NCI-H446 (cell line): ENCODE measurements around the gene ZSCAN2.
A peak's percentile ranks its signal among the peaks of the same experiment; 100 is the strongest.
"Not testable (repeated sequence)": the region's sequence is repeated elsewhere in the genome, so short reads cannot be mapped to it uniquely, and the experiment has no call there.

Source experiments
- DNase-seq, 2 experiments: peaks; one replicate each; lab custom pipeline; 2025; lab: John Stamatoyannopoulos, UW

The ZSCAN2 gene

DNA sequence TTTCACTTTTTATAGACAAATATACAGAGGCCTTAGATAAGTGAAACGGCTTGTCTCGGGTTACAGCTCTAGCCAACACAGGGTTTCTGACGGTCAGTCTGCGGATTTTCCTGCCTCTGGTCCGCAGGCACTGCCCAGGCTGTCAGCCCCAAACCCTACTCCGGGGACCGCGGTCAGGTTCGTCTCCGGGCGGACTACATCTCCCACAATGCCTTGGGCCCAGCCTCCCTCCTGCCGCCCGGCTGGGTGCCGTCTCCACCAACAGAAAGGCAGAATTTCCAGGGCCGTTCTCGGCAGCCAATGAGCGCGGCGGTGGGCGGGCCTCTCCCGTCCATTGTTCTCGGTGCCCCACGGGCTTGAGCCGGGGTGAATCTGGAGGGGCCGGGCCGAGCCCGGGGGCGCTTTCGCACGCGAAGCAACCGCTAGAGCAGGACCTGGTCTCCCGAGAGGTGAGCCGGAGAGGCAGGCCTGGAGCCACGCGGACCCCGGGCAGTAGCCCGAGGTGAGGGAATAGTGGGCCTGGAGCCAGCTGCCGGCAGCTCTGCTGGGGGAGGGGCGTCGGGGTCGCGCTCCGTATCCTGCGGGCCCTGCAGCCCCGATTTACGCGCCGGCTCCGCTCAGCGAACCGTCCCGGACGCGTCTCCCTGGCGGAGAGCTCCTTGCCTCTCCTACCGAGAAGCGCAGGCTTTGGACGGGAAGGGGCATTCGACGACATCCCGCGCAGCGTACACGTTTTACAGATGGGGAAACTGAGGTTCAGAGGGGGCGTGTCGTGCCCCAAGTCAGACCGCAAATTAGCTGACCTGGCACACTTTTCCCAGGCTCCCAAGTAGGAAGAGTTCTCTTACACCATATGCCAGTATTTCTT, at the start of gene ZSCAN2:
Gene ZSCAN2 (plus strand): TSS at position 323 of the 868 bp plus-strand sequence. CDS start 2,919 bp downstream, outside the sequence.
- DNase-seq: peak; percentile 87 to 95

DNA sequence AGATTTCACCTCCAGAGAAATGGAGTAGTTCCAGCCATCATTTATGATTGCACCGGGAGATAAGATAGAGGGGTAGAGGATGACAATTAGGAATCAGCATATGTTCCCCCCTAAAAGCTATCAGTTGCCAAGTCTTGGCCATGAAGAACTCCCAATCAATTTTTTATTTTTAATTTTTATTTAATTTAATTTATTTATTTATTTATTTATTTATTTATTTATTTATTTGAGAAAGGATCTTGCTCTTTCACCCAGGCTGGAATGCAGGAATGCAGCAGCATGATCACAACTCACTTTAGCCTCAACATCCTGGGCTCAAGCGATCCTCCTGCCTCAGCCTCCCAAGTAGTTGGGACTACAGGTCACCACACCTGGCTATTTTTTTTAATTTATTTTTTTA, 49.2 kb upstream of the ZSCAN2 start:
- DNase-seq: not testable (repeated sequence)

DNA sequence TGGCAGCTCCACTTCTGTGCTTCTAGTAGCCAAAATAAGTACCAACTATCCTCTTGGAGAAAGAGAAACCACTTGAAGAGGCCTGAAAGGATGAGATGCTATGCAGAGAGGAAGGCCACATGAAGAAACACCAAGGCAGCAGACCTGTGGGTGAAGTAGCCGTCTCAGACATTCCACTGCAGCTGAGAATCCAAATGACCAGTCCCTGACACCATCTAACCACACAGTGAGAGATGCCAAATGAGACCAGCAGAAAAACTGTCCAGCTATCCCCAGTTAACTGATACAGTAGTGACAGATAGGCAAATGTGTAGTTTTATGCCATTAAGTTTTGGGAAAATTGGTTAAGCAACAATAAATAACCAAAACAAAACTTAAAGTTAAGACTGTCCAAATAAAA, 47.9 kb upstream of the ZSCAN2 start:
- DNase-seq: no peak

DNA sequence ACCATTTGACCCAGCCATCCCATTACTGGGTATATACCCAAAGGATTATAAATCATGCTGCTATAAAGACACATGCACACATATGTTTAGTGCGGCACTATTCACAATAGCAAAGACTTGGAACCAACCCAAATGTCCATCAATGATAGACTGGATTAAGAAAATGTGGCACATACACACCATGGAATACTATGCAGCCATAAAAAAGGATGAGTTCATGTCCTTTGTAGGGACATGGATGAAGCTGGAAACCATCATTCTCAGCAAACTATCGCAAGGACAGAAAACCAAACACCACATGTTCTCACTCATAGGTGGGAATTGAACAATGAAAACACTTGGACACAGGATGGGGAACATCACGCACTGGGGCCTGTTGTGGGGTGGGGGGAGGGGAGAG, 44.1 kb upstream of the ZSCAN2 start:
- DNase-seq: not testable (repeated sequence)

DNA sequence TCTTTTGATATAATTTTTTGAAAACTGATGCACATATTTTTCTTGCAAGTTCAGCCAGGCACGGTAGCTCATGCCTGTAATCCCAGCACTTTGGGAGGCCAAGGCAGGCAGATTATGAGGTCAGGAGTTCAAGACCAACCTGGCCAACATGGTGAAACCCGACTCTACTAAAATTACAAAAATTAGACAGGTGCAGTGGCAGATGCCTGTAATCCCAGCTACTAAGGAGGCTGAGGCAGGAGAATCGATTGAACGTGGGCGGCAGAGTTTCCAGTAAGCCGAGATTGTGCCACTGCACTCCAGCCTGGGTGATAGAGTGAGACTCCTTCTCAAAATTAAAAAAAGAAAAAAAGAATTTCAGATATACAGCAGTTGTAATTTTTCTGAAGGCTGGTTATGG, 32.8 kb upstream of the ZSCAN2 start:
- DNase-seq: not testable (repeated sequence)

DNA sequence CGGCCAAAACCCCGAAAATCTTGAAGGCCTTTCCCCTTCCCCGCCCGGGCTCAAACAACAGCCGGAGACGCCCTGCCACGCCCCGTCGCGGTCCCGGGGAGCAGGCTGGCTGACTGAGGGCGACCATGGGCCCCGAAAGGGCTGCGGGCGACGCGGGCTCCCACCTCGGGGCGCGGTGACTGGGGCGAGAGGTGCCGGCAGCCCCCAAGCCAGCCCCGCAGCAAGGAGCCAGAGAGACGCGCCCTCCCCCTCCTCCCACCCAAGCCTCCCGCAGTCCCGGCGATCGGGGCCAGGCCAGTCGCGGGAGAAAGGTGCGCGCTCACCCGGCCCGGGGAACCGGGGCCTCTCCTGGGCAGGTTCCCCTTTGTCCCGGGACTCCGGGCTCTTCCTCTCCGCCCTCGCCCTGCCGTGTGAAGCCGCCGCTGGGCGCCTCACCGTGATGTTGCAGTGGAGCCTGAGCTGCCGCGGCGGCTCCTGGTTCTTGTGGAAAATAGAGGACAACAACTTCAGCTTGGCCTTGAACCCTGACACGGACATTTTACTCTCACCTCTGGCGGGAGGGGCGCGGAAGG, 30.6 kb upstream of the ZSCAN2 start:
- no peak for DNase-seq

DNA sequence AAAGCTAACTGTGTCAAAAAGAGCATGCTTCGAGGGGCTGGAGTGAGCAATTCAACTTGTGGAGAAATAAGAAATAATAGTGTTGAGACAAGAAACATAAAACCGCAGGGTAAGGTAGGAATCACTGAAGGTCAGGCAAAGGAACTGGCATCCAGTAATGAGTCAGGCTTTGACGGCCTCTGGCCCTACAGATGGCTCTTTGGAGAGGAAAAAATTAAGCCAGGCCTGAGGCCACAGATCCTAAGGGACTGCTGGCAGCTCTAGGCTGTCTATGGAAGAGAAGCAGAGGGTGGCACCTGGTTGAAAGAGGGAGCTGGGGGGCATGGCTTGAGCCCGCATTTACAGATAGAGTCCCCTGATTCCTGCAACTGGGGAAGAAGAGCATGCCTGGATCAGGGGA, 28.6 kb upstream of the ZSCAN2 start:
- no peak for DNase-seq

DNA sequence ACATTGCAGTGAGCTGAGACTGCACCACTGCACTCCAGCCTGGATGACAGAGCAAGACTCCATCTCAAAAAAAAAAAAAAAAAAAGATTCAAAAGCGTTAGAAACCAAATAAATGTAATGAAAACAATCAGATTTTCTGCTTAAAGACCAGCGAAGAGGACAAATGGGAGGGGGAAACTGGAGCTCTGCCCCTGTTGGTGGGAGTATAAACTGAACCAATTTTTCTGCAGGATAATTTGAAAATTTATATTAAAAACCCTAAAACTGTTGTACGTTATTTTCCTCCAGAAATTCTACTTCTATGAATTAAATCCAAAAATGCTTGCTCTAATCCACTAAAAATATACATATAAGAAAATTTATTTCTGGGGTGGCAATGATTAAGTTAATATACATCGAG, 25.3 kb upstream of the ZSCAN2 start:
- DNase-seq: no peak

DNA sequence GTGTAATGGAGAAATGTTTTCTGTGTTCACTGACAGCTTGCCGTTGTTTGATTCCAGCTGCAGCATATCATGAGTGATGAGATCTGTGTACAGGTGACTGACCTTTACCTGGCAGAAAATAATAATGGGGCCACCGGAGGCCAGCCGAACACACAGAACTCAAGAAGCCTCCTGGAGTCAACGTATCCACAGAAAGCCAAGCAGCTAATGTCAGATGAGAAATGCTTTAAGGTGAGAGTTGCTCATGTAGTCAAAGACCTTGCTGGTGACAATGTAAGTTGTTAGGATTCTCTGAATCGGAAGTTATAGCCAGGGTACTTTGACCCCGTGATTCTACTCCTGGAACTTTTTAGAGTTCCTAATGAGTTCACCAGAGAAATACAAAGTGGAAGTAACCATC, 22.9 kb upstream of the ZSCAN2 start:
- not testable (repeated sequence) for DNase-seq

DNA sequence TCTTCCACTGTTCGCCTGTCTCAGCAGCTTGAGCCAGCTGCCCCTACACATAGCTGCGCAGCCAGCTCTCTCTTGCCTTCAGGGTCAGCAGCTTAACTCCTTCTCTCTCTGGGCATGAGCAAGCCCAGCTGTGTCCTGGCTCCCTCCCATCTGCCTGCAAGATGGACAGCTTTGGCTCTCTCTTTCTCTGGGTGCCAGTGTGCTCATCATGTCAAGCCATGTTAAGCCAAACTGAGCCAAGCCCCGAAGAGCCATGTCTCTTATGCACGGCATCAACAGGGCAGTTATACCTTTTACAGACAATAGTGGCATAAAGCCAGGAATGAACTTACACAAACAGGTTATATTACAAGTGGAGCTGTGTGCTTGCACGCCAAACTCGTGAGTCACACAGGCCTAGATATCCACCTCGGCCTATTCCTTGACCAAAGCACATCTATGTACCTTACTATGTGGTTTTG, 21.5 kb upstream of the ZSCAN2 start:
- DNase-seq: not testable (repeated sequence)

DNA sequence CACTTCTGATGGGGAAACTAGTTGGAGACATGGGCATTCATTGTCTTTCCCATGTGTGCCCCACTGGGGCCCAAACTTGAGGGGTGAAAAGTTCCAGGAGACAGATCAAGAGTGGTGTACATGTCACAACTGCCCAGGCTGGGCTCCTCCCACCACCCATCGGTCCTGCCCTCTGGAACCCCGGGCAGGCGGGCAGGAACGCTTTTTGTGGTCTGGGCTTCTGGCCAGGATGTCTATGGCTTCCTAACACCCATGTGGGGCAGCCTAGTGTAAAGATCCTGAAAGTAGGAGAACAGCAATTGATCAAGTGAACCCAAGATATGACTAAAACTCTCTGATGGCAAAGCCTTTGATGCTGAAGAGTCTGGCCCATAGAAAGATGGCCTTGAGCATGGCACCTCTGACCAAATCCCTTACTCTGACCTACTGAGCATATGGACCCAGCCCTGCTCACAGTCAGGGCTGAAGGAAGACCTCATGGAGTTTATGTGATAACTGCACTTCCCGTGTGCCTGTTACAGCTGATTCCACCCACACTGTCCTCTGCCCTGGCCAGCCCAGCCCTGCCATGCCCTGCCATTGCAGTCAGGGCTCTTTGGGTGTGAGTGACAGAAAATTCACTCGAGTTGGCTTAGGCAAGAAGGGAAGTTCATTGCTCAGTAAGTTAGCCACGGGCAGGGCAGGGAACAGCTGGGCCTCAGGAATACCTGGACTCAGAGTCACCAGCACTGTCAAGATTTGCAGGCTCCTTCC, 19.0 kb upstream of the ZSCAN2 start:
- not testable (repeated sequence) for DNase-seq

DNA sequence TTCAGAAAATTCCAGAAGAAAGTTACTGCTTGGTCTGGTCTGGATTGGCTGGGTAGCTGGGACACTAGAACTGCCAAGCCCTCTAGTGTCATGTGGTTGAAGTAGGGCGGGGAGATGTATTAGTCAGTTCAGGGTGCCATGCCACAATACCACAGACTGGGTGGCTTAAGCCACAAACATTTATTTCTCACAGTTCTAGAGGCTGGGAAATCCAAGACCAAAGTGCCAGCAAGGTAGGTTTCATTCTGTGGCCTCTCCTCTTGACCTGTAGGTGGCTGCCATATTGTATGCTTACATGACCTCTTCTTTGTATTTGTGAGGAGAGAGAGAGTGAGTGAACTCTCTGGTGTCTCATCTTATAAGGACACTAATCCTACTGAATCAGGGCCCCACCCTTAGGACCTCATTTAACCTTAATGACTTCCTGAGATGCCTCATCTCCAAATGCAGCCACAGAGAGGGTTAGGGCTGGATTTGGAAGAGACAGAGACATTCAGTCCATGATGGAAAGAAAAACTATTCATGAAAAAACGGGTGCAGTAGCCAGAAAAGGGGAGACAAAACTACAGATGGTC, 18.1 kb upstream of the ZSCAN2 start:
- no peak for DNase-seq

DNA sequence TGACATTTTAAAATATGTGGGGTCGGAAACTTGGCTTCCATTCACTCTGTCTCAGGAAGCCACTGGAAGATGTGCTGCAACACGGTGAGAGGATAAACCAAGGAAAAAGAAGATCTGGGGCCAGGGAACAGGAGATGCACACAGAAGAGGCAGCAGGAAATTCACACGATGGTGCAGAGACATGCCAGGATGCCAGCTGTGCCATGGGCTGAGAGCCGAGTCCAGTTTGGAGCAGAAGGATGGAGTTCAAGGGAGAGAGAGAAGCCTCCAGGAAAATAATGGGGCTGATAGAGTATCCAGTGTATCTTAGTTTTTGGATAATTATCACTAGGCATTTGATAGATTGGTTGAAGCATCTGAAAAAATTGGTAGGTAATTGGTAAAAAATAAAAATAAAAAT, 16.9 kb upstream of the ZSCAN2 start:
- DNase-seq: peak in 1 of 2 experiments; percentile 25

DNA sequence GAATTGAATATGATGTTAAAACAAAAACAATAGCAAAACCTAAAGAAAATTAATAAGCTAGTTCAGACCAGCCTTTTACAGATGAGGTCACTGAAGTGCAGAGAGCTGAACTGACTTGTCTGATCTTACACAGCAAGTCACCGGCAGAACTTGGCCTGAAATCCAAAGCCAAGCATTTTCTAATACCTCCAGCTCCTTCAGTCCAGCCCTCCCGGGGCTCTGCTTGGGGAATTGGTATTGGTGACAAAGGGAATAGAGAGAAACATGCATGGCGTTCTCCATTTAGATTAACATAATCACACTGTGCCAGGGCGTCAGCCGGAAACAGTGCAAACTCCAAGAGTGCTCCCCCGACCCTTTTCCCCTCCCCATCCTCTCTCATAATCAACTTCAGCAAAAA, 14.1 kb upstream of the ZSCAN2 start:
- DNase-seq: peak in 1 of 2 experiments; percentile 2

DNA sequence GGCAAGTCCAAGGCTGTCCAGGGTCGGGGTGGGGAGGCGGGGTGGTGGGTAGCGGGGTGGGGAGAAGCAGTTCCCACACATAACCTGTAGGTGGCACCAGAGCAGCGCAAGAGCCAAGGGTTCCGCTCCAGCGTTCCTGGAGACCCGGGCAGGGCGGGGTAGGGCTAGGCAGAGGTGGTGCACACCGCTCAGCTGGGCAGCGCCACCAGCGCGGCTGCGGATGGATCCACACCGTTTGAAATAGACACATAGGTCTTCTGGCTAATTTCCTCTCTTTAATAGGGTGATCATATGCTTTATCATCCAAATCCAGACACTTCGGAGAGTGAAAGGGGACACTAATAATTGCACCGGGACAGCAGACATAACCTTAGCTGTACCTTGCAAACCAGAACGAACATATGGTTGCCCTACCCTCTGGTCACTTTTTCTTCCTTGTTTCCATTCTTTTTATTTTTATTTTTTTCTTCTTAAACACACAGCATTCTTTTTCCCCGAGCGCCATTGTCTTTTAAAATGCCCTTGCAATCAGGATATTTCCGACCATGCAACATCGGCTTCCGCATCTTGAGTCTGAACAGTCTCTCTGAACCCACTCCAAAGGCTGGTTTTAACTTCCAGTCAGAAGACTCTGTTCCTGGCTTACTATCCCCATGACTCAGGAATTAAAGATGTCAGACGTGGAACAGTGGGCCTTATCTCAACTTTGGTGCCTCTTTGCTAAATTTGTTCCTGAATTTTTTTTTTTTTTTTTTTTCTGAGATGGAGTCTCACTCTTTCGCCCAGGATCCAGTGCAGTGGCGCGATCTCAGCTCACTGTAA, 12.5 kb upstream of the ZSCAN2 start:
- DNase-seq: peak; percentile 45 to 81

DNA sequence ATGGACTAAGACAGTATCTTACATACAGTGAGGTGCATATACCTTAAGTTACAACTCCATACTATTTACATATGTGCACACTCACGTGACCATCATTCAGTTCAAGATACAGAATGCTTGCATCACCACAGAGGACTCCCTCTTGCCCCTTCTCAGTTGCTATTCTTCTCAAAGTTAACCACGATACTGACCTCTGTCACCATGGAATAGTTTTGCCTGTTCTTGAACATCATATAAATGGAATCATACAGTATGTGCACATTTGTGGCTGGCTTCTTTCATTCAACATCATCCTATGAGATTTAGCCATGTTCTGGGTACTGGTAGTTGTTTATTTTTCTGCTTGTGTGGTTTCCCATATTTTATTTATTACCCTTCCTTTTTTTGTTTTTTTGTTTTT, 10.4 kb upstream of the ZSCAN2 start:
- DNase-seq: no peak

DNA sequence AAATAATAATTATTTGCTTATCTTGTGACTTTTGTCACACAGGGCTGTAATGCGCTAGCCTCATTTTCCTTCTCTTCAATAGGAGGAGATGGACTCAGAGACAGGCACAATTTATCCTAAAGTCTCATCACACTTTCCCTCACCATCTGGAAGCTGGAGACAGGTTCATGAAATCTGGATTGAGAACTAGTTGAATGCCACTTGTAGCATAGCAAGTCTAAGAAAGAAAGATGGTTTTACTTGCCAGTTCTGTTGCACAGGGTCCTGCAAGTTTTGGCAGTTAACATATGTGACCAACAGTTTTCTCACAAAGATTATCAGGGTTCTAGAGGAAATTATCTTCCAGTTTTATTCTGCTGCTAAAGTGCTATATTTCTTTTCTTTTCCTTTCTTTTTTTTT, 9.0 kb upstream of the ZSCAN2 start:
- no peak for DNase-seq

DNA sequence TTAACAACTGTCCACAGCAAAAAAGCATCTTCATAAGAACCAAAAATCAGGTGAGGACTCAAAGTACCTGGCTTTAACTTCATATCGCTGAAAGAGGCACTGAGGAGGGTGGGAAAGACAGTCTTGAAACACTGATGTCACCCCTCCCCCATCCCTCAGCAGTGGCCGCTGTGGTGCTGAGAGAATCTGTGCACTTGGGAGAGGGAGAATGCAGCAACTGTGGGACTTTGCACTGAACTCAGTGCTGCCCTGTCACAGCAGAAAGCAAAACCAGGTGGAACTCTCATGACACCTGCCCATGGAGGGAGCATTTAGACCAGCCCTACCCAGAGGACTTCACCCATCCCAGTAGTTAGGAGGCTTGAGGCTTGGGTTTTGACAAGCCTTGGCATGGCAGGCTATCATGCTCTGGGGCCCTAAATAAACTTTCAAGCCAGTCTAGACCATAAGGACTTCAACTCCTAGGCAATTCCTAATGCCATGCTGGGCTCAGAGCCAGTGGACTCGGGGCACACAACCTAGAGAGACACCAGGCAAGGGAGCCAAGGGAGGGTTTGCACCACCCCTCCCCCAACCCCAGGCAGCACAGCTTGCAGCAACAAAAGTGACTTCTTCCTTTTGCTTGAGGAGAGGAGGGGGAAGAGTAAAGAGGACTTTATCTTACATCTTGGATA, 6.1 kb upstream of the ZSCAN2 start:
- peak in 1 of 2 experiments; percentile 4 for DNase-seq

DNA sequence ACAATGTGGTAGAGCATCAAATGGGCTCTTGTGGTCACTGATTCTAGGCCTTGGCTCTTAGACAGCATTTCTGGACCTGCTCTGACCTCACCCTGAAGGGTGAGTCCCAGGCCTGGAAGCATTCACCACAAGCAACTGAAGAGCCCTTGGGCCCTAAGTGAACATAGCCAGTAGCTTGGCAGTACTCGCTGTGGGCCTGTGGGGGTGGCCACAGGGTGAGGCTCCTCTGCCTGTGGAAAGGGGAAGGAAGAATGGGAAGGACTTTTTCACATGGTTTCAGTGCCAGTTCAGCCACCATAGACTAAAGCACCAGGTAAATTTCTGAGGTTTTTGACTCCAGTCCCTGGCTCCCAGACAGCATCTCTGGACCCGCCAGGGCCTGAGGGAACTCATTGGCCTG, 5.1 kb upstream of the ZSCAN2 start:
- no peak for DNase-seq

DNA sequence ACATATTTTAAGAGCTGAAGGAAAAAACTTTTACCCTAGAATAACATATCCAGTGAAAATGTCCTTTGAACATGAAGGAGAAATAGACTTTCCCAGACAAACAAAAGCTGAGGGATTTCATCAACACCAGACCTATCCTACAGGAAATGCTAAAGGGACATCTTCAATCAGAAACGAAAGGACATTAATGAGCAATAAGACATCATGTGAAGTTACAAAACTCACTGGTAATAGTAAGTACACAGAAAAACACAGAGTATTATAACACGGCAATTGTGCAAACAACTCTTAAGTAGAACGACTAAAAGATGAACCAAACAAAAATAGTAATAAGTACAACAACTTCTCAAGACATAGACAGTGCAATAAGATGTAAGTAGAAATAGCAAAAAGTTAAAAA, 3.5 kb upstream of the ZSCAN2 start:
- DNase-seq: no peak

DNA sequence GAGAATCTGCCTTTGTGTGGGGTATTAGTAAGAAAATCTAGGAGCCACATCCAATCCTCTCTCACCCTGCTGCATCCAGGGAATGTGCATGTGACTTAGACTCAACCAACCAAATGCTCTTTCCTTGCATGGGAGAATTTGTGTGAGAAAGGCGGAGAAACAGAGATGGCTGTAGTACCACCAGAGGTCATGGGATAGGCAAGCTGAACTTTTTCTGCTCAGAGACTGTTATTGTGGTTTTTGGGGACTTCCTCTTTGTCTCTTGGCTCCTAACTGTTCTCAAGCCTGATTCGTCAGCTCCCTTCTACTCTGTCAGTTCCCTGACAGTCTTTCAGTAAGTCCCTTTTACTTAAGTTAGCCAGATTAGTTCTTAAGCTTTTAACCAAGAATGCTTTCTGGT, 2.6 kb upstream of the ZSCAN2 start:
- no peak for DNase-seq
